ENCODE measurements around the gene KCNG2. TPM values are rescaled to one million over a fixed set of nuclear protein-coding genes. Genes with fewer than 3 reads are reported as not detected.
A peak's percentile ranks its signal among the peaks of the same experiment; 100 is the strongest.
"Not testable (repeated sequence)": the region's sequence is repeated elsewhere in the genome, so short reads cannot be mapped to it uniquely, and the experiment has no call there.

The KCNG2 gene
- total RNA-seq, 1 donor from 2014 or later = not detected

GRCh38 chr18:79751918-79752578 lies 45.7 kb upstream of the KCNG2 start:
- H3K4me3 Mint-ChIP-seq; H3K4me1 Mint-ChIP-seq; DNase-seq (ENCODE audit: low read depth, low spot score); H3K27me3 Mint-ChIP-seq (ENCODE audit: low read depth); H3K27ac Mint-ChIP-seq (ENCODE audit: unreplicated experiment); H3K9me3 Mint-ChIP-seq: not testable (repeated sequence)
- peaks cover 12% of the 10 kb centered on the region for H3K36me3 Mint-ChIP-seq (ENCODE audit: low read depth)
- peak; percentile 16 for TF ChIP-seq CTCF (conservative IDR thresholded peaks at IDR 0.05)

GRCh38 chr18:79752946-79753345 lies 44.8 kb upstream of the KCNG2 start:
- peak overlapping the region; percentile 50 for H3K27ac Mint-ChIP-seq (ENCODE audit: unreplicated experiment)
- not testable (repeated sequence) for H3K27me3 Mint-ChIP-seq (ENCODE audit: low read depth); DNase-seq (ENCODE audit: low read depth, low spot score); H3K4me1 Mint-ChIP-seq; H3K9me3 Mint-ChIP-seq; H3K4me3 Mint-ChIP-seq
- H3K36me3 Mint-ChIP-seq (ENCODE audit: low read depth) = peaks cover 19% of the 10 kb centered on the region

- Mint-ChIP-seq H3K27me3 (ENCODE audit: low read depth) (no peaks in the 10 kb centered on the region), H3K4me3 (no peak overlapping the region), H3K27ac (ENCODE audit: unreplicated experiment) (peak overlapping the region; percentile 50), H3K36me3 (ENCODE audit: low read depth) (peaks cover 22% of the 10 kb centered on the region), H3K9me3 (peaks cover 3% of the 10 kb centered on the region), H3K4me1 (no peaks in the 10 kb centered on the region)
- DNase-seq (ENCODE audit: low read depth, low spot score) = no peak
- no peak for TF ChIP-seq CTCF (conservative IDR thresholded peaks at IDR 0.05)
Observed at GRCh38 chr18:79753391-79753851, 44.3 kb upstream of the KCNG2 start.

- Mint-ChIP-seq H3K36me3 (ENCODE audit: low read depth) (peaks cover 28% of the 10 kb centered on the region), H3K4me3 (no peak overlapping the region), H3K27ac (ENCODE audit: unreplicated experiment) (no peak overlapping the region), H3K4me1 (no peaks in the 10 kb centered on the region), H3K9me3 (peaks cover 6% of the 10 kb centered on the region), H3K27me3 (ENCODE audit: low read depth) (no peaks in the 10 kb centered on the region)
- no peak for DNase-seq (ENCODE audit: low read depth, low spot score)
- no peak for TF ChIP-seq CTCF (conservative IDR thresholded peaks at IDR 0.05)
Observed at GRCh38 chr18:79754022-79754761, 43.5 kb upstream of the KCNG2 start.

- Mint-ChIP-seq H3K4me1 (no peaks in the 10 kb centered on the region), H3K36me3 (ENCODE audit: low read depth) (peaks cover 29% of the 10 kb centered on the region), H3K4me3 (no peak overlapping the region), H3K27me3 (ENCODE audit: low read depth) (no peaks in the 10 kb centered on the region), H3K27ac (ENCODE audit: unreplicated experiment) (no peak overlapping the region), H3K9me3 (peaks cover 9% of the 10 kb centered on the region)
- TF ChIP-seq CTCF (conservative IDR thresholded peaks at IDR 0.05) = no peak
- no peak for DNase-seq (ENCODE audit: low read depth, low spot score)
Observed at GRCh38 chr18:79754831-79755351, 42.8 kb upstream of the KCNG2 start.
